Measurements from ENCODE around the gene PACRG.

- TF ChIP-seq CTCF (IDR thresholded peaks at IDR 0.05; ENCODE audit: low read depth, low read length) (no peak), MAX (IDR thresholded peaks at IDR 0.05; ENCODE audit: low read depth, low read length) (no peak), POLR2A (IDR thresholded peaks at IDR 0.05; ENCODE audit: extremely low read depth, insufficient read length) (no peak)
Observed at GRCh38 chr6:163021054-163021453, 293.3 kb downstream of the PACRG start.

All from NB4 (cell line).